BLaER1 treated with 17β-estradiol and CSF1 and Interleukin-3, amounts not matched to agents 10 nM and 100 nM (cell line): ENCODE measurements around the gene NPEPL1.

ENCODE experiments used
- H3K27ac ChIP-seq, 11 experiments: shearing (Covaris generic); formaldehyde crosslinking; 2 replicates each; pipeline ENCODE4 v1.8.1; 2022
- H3K27me3 ChIP-seq, 11 experiments: shearing (Covaris generic); formaldehyde crosslinking; 2 replicates each; pipeline ENCODE4 v1.8.1; 2022
- H3K36me3 ChIP-seq, 11 experiments: shearing (Covaris generic); formaldehyde crosslinking; 2 replicates each; pipeline ENCODE4 v1.8.1; 2022
- H3K4me1 ChIP-seq, 10 experiments: shearing (Covaris generic); formaldehyde crosslinking; 2 replicates each; pipeline ENCODE4 v1.8.1; 2022
- H3K4me2 ChIP-seq, 11 experiments: shearing (Covaris generic); formaldehyde crosslinking; 2 replicates each; pipeline ENCODE4 v1.8.1; 2022
- H3K4me3 ChIP-seq, 10 experiments: shearing (Covaris generic); formaldehyde crosslinking; 2 replicates each; pipeline ENCODE4 v1.8.1; 2022
- H3K9ac ChIP-seq, 11 experiments: shearing (Covaris generic); formaldehyde crosslinking; 2 replicates each; pipeline ENCODE4 v1.8.1; 2022
- H3K9me3 ChIP-seq, 11 experiments: shearing (Covaris generic); formaldehyde crosslinking; replicated peaks in 1 of 11; 2 replicates each; pipeline ENCODE4 v1.8.1; 2022
- H4K20me1 ChIP-seq, 11 experiments: shearing (Covaris generic); formaldehyde crosslinking; 2 replicates each; pipeline ENCODE4 v1.8.1; 2022
- Cebpa-rat ChIP-seq, 11 experiments: shearing (Covaris generic); IDR thresholded peaks; 2 replicates each; pipeline ENCODE4 v1.8.1; 2022

Gene NPEPL1

GRCh38 chr20:58697867-58698703 is 5.5 kb downstream of the NPEPL1 start:
- peaks cover 14 to 73% (median 40%) of the 10 kb centered on the region in 11 experiments; a peak in 20 of 22 replicates for H3K36me3 ChIP-seq
- H3K4me3 ChIP-seq, result no peak overlapping the region
- H3K27ac ChIP-seq, result no peak overlapping the region
- peak overlapping the region in 1 of 11 experiments; percentile 32; a peak in 2 of 22 replicates for H3K9ac ChIP-seq
- H4K20me1 ChIP-seq, result peaks cover 0 to 50% (median 0%) of the 10 kb centered on the region in 11 experiments; a peak in 2 of 22 replicates
- peaks cover 33 to 70% (median 41%) of the 10 kb centered on the region in 10 experiments for H3K4me1 ChIP-seq
- peak overlapping the region in 1 of 11 experiments; percentile 29; a peak in 1 of 22 replicates for H3K4me2 ChIP-seq
- no peak for TF ChIP-seq Cebpa-rat (IDR thresholded peaks at IDR 0.05)
- H3K9me3 ChIP-seq, result no peaks in the 10 kb centered on the region
- peaks cover 0 to 12% (median 8%) of the 10 kb centered on the region in 11 experiments; a peak in 13 of 22 replicates for H3K27me3 ChIP-seq

GRCh38 chr20:58698741-58699622 is 6.4 kb downstream of the NPEPL1 start:
- H3K9me3 ChIP-seq, result no peaks in the 10 kb centered on the region
- H4K20me1 ChIP-seq, result peaks cover 0 to 55% (median 3%) of the 10 kb centered on the region in 11 experiments; a peak in 6 of 22 replicates
- peaks cover 14 to 79% (median 49%) of the 10 kb centered on the region in 11 experiments; a peak in 20 of 22 replicates for H3K36me3 ChIP-seq
- no peak for TF ChIP-seq Cebpa-rat (IDR thresholded peaks at IDR 0.05)
- no peak overlapping the region for H3K27ac ChIP-seq
- peak overlapping the region in 1 of 11 experiments; percentile 33; a peak in 2 of 22 replicates for H3K4me2 ChIP-seq
- no peak overlapping the region for H3K4me3 ChIP-seq
- peaks cover 0 to 3% (median 0%) of the 10 kb centered on the region in 11 experiments; a peak in 4 of 22 replicates for H3K27me3 ChIP-seq
- no peak overlapping the region; a peak in 2 of 22 replicates for H3K9ac ChIP-seq
- H3K4me1 ChIP-seq, result peaks cover 24 to 70% (median 39%) of the 10 kb centered on the region in 10 experiments

- H3K4me2 ChIP-seq, result peak overlapping the region in 2 of 11 experiments; percentile 11 to 33; a peak in 2 of 22 replicates
- H3K4me3 ChIP-seq, result no peak overlapping the region
- H3K27ac ChIP-seq, result no peak overlapping the region
- peaks cover 17 to 64% (median 37%) of the 10 kb centered on the region in 10 experiments for H3K4me1 ChIP-seq
- H3K27me3 ChIP-seq, result no peaks in the 10 kb centered on the region
- no peak for TF ChIP-seq Cebpa-rat (IDR thresholded peaks at IDR 0.05)
- peaks cover 0 to 56% (median 4%) of the 10 kb centered on the region in 11 experiments; a peak in 6 of 22 replicates for H4K20me1 ChIP-seq
- H3K9ac ChIP-seq, result no peak overlapping the region; a peak in 2 of 22 replicates
- peaks cover 14 to 84% (median 52%) of the 10 kb centered on the region in 11 experiments; a peak in 21 of 22 replicates for H3K36me3 ChIP-seq
- no peaks in the 10 kb centered on the region for H3K9me3 ChIP-seq
Observed at GRCh38 chr20:58699623-58700107, 7.1 kb downstream of the NPEPL1 start.

- H3K4me1 ChIP-seq, result peaks cover 14 to 60% (median 37%) of the 10 kb centered on the region in 10 experiments; a peak in 18 of 20 replicates
- H3K9ac ChIP-seq, result 0 out of 22 replicates have a peak overlapping the region, but pooled peaks of 1 of the 11 experiments have one; percentile 7
- peak overlapping the region in 2 of 11 experiments; percentile 11 to 33; a peak in 2 of 22 replicates for H3K4me2 ChIP-seq
- TF ChIP-seq Cebpa-rat (IDR thresholded peaks at IDR 0.05), result no peak
- H3K9me3 ChIP-seq, result no peaks in the 10 kb centered on the region
- peaks cover 0 to 56% (median 4%) of the 10 kb centered on the region in 11 experiments; a peak in 6 of 22 replicates for H4K20me1 ChIP-seq
- H3K4me3 ChIP-seq, result no peak overlapping the region
- H3K36me3 ChIP-seq, result peaks cover 14 to 86% (median 52%) of the 10 kb centered on the region in 11 experiments; a peak in 21 of 22 replicates
- H3K27me3 ChIP-seq, result no peaks in the 10 kb centered on the region
- no peak overlapping the region for H3K27ac ChIP-seq
Observed at GRCh38 chr20:58700121-58700821, 7.7 kb downstream of the NPEPL1 start.

- TF ChIP-seq Cebpa-rat (IDR thresholded peaks at IDR 0.05), result no peak
- H3K4me3 ChIP-seq, result no peak overlapping the region
- no peak overlapping the region for H3K27ac ChIP-seq
- H3K4me2 ChIP-seq, result 0 out of 22 replicates have a peak overlapping the region, but pooled peaks of 1 of the 11 experiments have one; percentile 11
- H3K27me3 ChIP-seq, result no peaks in the 10 kb centered on the region
- 0 out of 22 replicates have a peak overlapping the region, but pooled peaks of 1 of the 11 experiments have one; percentile 7 for H3K9ac ChIP-seq
- peaks cover 14 to 54% (median 36%) of the 10 kb centered on the region in 10 experiments; a peak in 18 of 20 replicates for H3K4me1 ChIP-seq
- H3K36me3 ChIP-seq, result peaks cover 14 to 86% (median 52%) of the 10 kb centered on the region in 11 experiments; a peak in 21 of 22 replicates
- H3K9me3 ChIP-seq, result no peaks in the 10 kb centered on the region
- peaks cover 0 to 54% (median 4%) of the 10 kb centered on the region in 11 experiments; a peak in 6 of 22 replicates for H4K20me1 ChIP-seq
Observed at GRCh38 chr20:58700823-58701222, 8.2 kb downstream of the NPEPL1 start.

GRCh38 chr20:58701431-58702160 is 9.0 kb downstream of the NPEPL1 start:
- Histone ChIP-seq H3K27me3 (no peaks in the 10 kb centered on the region), H3K36me3 (peaks cover 14 to 86% (median 51%) of the 10 kb centered on the region in 11 experiments; a peak in 21 of 22 replicates), H4K20me1 (peaks cover 0 to 55% (median 4%) of the 10 kb centered on the region in 11 experiments; a peak in 7 of 22 replicates), H3K4me2 (no peak overlapping the region), H3K9ac (no peak overlapping the region), H3K27ac (no peak overlapping the region), H3K9me3 (no peaks in the 10 kb centered on the region), H3K4me1 (peaks cover 13 to 47% (median 28%) of the 10 kb centered on the region in 10 experiments; a peak in 18 of 20 replicates), H3K4me3 (no peak overlapping the region)
- no peak for TF ChIP-seq Cebpa-rat (IDR thresholded peaks at IDR 0.05)

GRCh38 chr20:58702161-58702510 is 9.5 kb downstream of the NPEPL1 start:
- Histone ChIP-seq H3K9ac (no peak overlapping the region), H3K27ac (no peak overlapping the region), H4K20me1 (peaks cover 0 to 53% (median 4%) of the 10 kb centered on the region in 11 experiments; a peak in 7 of 22 replicates), H3K4me2 (no peak overlapping the region), H3K4me1 (peaks cover 12 to 44% (median 23%) of the 10 kb centered on the region in 10 experiments; a peak in 18 of 20 replicates), H3K27me3 (no peaks in the 10 kb centered on the region), H3K4me3 (no peak overlapping the region), H3K9me3 (no peaks in the 10 kb centered on the region), H3K36me3 (peaks cover 14 to 82% (median 45%) of the 10 kb centered on the region in 11 experiments; a peak in 21 of 22 replicates)
- no peak for TF ChIP-seq Cebpa-rat (IDR thresholded peaks at IDR 0.05)
